ENCODE data around the gene PDK2.

- TF ChIP-seq TAF1 (IDR thresholded peaks at IDR 0.05; ENCODE audit: borderline replicate concordance, low read depth, low read length) (0 out of 2 replicates have a peak, but pooled peaks have one; percentile 46), POLR2A (IDR thresholded peaks at IDR 0.05; ENCODE audit: low read depth, low read length) (no peak)
Observed at GRCh38 chr17:50149417-50150353, 54.5 kb downstream of the PDK2 start.
